Measurements from ENCODE around the gene RFX7. TPM values are rescaled to one million over a fixed set of nuclear protein-coding genes. Genes with fewer than 3 reads are reported as not detected.

RFX7 gene
- total and polyA plus RNA-seq, 2 of the 8 experiments (the other 6 are each of a cell fraction or from before 2014, with no cell fraction given): 10.4 to 40.9 TPM

- 90% methylated on average over 5 of the region's 5 CpGs; no CpG with 5 or more reads in 1 of the 2 experiments for WGBS, 2 experiments (ENCODE audit: extremely low coverage in 1 of 2, insufficient coverage in 1 of 2, insufficient read length in 1 of 2, insufficient replicate concordance in 2 of 2, low coverage in 1 of 2, low lambda C conversion rate in 2 of 2, missing lambda C conversion rate in 1 of 2)
- peaks cover 28 to 64% (median 46%) of the 10 kb centered on the region in 4 experiments for H3K36me3 ChIP-seq (ENCODE audit: control insufficient read depth in 2 of 4, insufficient read depth in 4 of 4, low read length in 3 of 4)
These were observed 145.3 kb downstream of the RFX7 start for GRCh38 chr15:56098195-56098863.

More at GRCh38 chr15:56098195-56098863, 145.3 kb downstream of the RFX7 start:
- FAIRE-seq: no peak
- Histone ChIP-seq H3K27me3 (replicated peaks in 1 of 4; ENCODE audit: control insufficient read depth in 3 of 4, extremely low read depth in 1 of 4, insufficient read depth in 3 of 4, low read length in 3 of 4) (peaks cover 0 to 1% (median 0%) of the 10 kb centered on the region in 4 experiments; a peak in 1 of 7 replicates), H2BK12ac (ENCODE audit: low read depth, low read length) (no peak overlapping the region), H2BK120ac (replicated peaks; ENCODE audit: low read depth, low read length) (no peak overlapping the region), H2BK5ac (ENCODE audit: low read depth, low read length) (no peak overlapping the region), H3K14ac (ENCODE audit: insufficient read length) (no peak overlapping the region), H3K4me1 (replicated peaks in 1 of 4; ENCODE audit: control insufficient read depth in 3 of 4, insufficient read depth in 4 of 4, low read length in 3 of 4) (no peaks in the 10 kb centered on the region), H3K56ac (replicated peaks; ENCODE audit: insufficient read length, low read depth, low read length) (no peak overlapping the region), H3K23ac (ENCODE audit: insufficient read length) (no peak overlapping the region), H2AK5ac (ENCODE audit: low read depth, low read length) (no peak overlapping the region), H4K5ac (ENCODE audit: insufficient read length, low read depth, low read length) (no peak overlapping the region), H3K9me3 (ENCODE audit: insufficient read depth in 2 of 2, low read depth in 1 of 2, low read length in 1 of 2) (no peaks in the 10 kb centered on the region), H3K9ac (replicated peaks in 1 of 4; ENCODE audit: extremely low read depth in 1 of 4, low read depth in 3 of 4, low read length in 3 of 4) (no peak overlapping the region), H4K20me1 (replicated peaks in 1 of 2; ENCODE audit: control insufficient read depth in 1 of 2, insufficient read depth in 2 of 2, low read length in 2 of 2) (peaks cover 0 to 2% of the 10 kb centered on the region in 2 experiments), H4K8ac (ENCODE audit: extremely low read depth, insufficient read depth, low read length) (no peak overlapping the region), H3K79me1 (ENCODE audit: low read depth, low read length) (no peaks in the 10 kb centered on the region), H3K18ac (ENCODE audit: extremely low read depth, low read length) (no peak overlapping the region), H3K23me2 (ENCODE audit: low read depth, low read length) (no peaks in the 10 kb centered on the region), H3K4ac (replicated peaks; ENCODE audit: insufficient read length, low read depth, low read length) (no peak overlapping the region), H2AFZ (ENCODE audit: low read length) (no peak overlapping the region), H3K79me2 (ENCODE audit: control insufficient read depth in 1 of 2, insufficient read depth in 2 of 2, low read length in 2 of 2) (no peaks in the 10 kb centered on the region), H2BK15ac (ENCODE audit: low read length) (no peak overlapping the region), H3K27ac (ENCODE audit: low read depth, low read length) (no peak overlapping the region), H2BK20ac (ENCODE audit: low read length) (no peak overlapping the region), H4K91ac (replicated peaks; ENCODE audit: insufficient read length, low read length) (no peak overlapping the region), H3K4me2 (ENCODE audit: insufficient read depth in 1 of 2, low read depth in 2 of 2, low read length in 2 of 2) (no peak overlapping the region), H3K4me3 (ENCODE audit: extremely low read depth in 1 of 4, insufficient read depth in 2 of 4, low read depth in 3 of 4, low read length in 4 of 4) (no peak overlapping the region)
- ChIA-PET POLR2A (ENCODE audit: partially characterized antibody) (no interaction called here), CTCF (ENCODE audit: partially characterized antibody) (interaction anchor here (1.6 kb wide), 1 partner anchor 9 kb away, joined by 4 read pairs; no protein-coding TSS in a partner anchor)
- TF ChIP-seq MAFK (IDR thresholded peaks at IDR 0.05; ENCODE audit: low read depth, low read length) (peak; percentile 80; the same call in 1 of the 2 replicates), CEBPB (IDR thresholded peaks at IDR 0.05; ENCODE audit: low read depth, low read length) (no peak)
- no peak for DNase-seq (ENCODE audit: low read depth in 1 of 2, low spot score in 2 of 2)

All from H1 (cell line).